ENCODE results near the gene TRAM2.

DNA sequence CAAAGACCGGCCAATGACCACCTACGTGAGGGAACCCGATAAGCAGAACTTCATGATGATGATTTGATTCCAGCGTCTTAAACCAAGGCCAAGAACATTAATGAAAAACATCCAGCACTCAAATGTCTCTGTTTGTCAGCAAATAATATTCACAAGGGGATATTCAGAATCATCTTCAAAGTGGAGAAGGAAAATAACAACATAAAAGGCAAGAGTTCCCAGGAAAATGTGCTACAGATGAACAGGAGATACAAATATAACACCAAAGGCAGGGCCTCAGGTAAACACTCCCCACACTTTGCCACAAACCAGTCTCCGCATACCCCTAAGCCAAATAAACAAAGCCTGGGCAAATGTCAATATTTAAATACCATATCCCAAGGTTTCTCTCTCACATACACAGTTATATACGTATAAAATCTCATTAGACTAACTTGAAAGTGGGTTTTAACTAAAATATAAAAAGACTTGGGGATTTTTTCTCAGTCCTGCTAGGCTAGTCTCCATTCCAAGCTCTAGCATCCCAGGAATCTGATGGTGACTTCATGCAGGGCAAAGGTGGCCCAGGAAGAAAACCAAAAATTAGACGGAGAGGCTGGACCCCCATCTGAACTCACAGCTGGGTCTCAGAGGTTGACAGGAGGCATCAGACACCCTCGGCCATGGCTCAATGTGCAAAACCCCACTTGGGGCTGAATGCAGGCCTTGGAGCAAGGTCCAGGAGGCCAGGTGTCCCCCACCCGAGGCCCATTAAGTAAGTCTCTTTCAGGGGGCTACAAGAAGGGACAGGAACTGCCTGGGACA, 32.1 kb downstream of the TRAM2 start:
- TF ChIP-seq, protein P1, sequence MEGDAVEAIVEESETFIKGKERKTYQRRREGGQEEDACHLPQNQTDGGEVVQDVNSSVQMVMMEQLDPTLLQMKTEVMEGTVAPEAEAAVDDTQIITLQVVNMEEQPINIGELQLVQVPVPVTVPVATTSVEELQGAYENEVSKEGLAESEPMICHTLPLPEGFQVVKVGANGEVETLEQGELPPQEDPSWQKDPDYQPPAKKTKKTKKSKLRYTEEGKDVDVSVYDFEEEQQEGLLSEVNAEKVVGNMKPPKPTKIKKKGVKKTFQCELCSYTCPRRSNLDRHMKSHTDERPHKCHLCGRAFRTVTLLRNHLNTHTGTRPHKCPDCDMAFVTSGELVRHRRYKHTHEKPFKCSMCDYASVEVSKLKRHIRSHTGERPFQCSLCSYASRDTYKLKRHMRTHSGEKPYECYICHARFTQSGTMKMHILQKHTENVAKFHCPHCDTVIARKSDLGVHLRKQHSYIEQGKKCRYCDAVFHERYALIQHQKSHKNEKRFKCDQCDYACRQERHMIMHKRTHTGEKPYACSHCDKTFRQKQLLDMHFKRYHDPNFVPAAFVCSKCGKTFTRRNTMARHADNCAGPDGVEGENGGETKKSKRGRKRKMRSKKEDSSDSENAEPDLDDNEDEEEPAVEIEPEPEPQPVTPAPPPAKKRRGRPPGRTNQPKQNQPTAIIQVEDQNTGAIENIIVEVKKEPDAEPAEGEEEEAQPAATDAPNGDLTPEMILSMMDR (IDR thresholded peaks at IDR 0.05; ENCODE audit: low read depth, low read length, poor library complexity, severe bottlenecking): no peak
- no peak for TF ChIP-seq EZH2phosphoT487 (IDR thresholded peaks at IDR 0.05; ENCODE audit: borderline replicate concordance, low read length)
